Measurements from ENCODE around the gene CHST11.

CHST11 gene

GRCh38 chr12:104626069-104626837 is 169.5 kb downstream of the CHST11 start:
- no peak for DNase-seq (ENCODE audit: low read depth in 2 of 3, low spot score in 2 of 3)

GRCh38 chr12:104627231-104627989 is 170.7 kb downstream of the CHST11 start:
- no peak for DNase-seq (ENCODE audit: low read depth in 2 of 3, low spot score in 2 of 3)

GRCh38 chr12:104627990-104628830 is 171.5 kb downstream of the CHST11 start:
- DNase-seq (ENCODE audit: low read depth in 2 of 3, low spot score in 2 of 3) = no peak

- DNase-seq (ENCODE audit: low read depth in 2 of 3, low spot score in 2 of 3) = no peak
Observed at GRCh38 chr12:104628831-104629135, 172.0 kb downstream of the CHST11 start.

GRCh38 chr12:104630230-104630670 is 173.5 kb downstream of the CHST11 start:
- DNase-seq (ENCODE audit: low read depth in 2 of 3, low spot score in 2 of 3) = no peak

GRCh38 chr12:104631867-104632266 is 175.1 kb downstream of the CHST11 start:
- DNase-seq (ENCODE audit: low read depth in 2 of 3, low spot score in 2 of 3) = no peak

- no peak for DNase-seq (ENCODE audit: low read depth in 2 of 3, low spot score in 2 of 3)
Observed at GRCh38 chr12:104632724-104633201, 176.0 kb downstream of the CHST11 start.

- DNase-seq (ENCODE audit: low read depth in 2 of 3, low spot score in 2 of 3) = no peak
Observed at GRCh38 chr12:104634044-104634443, 177.3 kb downstream of the CHST11 start.

GRCh38 chr12:104634852-104635251 is 178.1 kb downstream of the CHST11 start:
- no peak for DNase-seq (ENCODE audit: low read depth in 2 of 3, low spot score in 2 of 3)

- no peak for DNase-seq (ENCODE audit: low read depth in 2 of 3, low spot score in 2 of 3)
Observed at GRCh38 chr12:104635607-104636343, 179.0 kb downstream of the CHST11 start.

- DNase-seq (ENCODE audit: low read depth in 2 of 3, low spot score in 2 of 3) = no peak
Observed at GRCh38 chr12:104636496-104636895, 179.7 kb downstream of the CHST11 start.

GRCh38 chr12:104637604-104638003 is 180.9 kb downstream of the CHST11 start:
- no peak for DNase-seq (ENCODE audit: low read depth in 2 of 3, low spot score in 2 of 3)

- DNase-seq (ENCODE audit: low read depth in 2 of 3, low spot score in 2 of 3) = no peak
Observed at GRCh38 chr12:104638218-104638850, 181.6 kb downstream of the CHST11 start.

- DNase-seq (ENCODE audit: low read depth in 2 of 3, low spot score in 2 of 3) = no peak
Observed at GRCh38 chr12:104638851-104639240, 182.1 kb downstream of the CHST11 start.

- no peak for DNase-seq (ENCODE audit: low read depth in 2 of 3, low spot score in 2 of 3)
Observed at GRCh38 chr12:104640956-104641355, 184.2 kb downstream of the CHST11 start.

- DNase-seq (ENCODE audit: low read depth in 2 of 3, low spot score in 2 of 3) = no peak
Observed at GRCh38 chr12:104641862-104642261, 185.1 kb downstream of the CHST11 start.

GRCh38 chr12:104643093-104643818 is 186.5 kb downstream of the CHST11 start:
- no peak for DNase-seq (ENCODE audit: low read depth in 2 of 3, low spot score in 2 of 3)

- no peak for DNase-seq (ENCODE audit: low read depth in 2 of 3, low spot score in 2 of 3)
Observed at GRCh38 chr12:104643819-104644669, 187.3 kb downstream of the CHST11 start.

- no peak for DNase-seq (ENCODE audit: low read depth in 2 of 3, low spot score in 2 of 3)
Observed at GRCh38 chr12:104648756-104649155, 192.0 kb downstream of the CHST11 start.

All from activated CD8-positive, alpha-beta memory T cell treated with anti-CD3 and anti-CD28 coated beads for 48 hours (primary cell).